Midbrain (tissue), 1 donor: ENCODE results near the gene SLC25A21.
"Not testable (repeated sequence)": the region's sequence is repeated elsewhere in the genome, so short reads cannot be mapped to it uniquely, and the experiment has no call there.

ENCODE experiments used
- DNase-seq: peaks from one replicate; lab custom pipeline; 2025; lab: John Stamatoyannopoulos, UW

Gene SLC25A21

DNA sequence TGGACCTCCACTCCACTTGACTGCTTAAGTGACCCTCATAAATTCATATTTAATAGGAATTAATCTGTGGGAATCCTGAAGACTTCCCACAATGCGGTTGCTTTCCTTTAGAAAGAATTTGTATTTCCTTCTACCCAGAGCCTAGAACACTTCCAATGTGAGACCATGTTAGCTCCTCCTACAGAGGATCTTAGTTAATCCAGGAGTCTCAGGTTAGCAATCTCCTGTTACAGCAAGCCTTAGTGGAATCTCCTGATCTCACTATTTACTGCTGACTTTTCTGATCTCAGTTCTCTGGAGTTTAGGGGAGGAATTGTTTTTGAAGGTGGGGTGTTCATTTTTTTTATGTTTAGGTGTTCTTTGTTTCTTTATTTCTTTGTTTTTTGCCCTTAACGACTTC is 186.0 kb downstream of the SLC25A21 start:
- DNase-seq = no peak

DNA sequence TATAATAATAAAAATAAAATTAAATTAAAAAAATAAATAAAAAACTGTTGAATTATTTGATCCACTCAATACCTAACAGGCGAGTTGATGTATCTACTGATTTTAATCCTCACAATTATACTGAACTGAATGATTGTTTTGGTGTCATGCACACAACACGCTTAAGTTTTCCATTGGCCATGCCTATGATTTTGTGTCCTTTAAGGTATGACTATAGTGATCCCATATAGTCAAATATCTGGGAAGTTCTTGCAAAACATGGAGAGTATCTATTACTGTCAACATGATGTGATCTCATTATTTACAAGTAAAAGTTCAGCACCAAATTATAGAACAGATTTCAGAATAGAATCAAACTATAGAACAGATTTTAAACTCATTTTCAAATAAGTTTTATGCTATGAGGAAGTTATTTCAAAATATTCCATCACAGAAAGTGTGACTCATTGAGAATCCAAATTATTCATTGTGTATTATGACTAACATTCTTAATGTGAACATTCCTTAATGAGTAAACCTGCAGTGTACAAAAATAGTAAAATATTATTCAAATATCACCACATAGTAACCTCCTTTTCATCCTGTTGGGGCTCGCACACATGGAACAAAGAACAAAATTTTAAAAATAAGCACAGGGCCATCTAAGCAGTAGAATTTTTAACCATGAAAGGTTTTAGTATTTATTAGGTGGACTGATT is 190.4 kb downstream of the SLC25A21 start:
- DNase-seq = no peak

GRCh38 chr14:36980413-36980812 is 192.0 kb downstream of the SLC25A21 start:
- DNase-seq = not testable (repeated sequence)

DNA sequence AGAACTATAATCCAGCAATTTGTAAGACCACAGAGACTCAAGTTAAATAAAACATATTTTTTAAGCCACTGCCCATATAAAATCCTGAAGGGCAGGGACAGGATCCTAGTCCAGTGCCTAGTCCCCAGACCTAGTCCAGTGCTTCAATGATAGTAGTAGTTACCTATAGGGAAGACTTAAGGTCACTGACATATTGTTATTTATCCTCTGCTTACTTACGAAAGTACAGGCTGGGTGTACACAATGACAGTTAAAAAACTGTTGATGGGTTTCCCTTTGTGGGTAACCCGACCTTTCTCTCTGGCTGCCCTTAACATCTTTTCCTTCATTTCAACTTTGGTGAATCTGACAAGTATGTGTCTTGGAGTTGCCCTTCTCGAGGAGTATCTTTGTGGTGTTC is 192.5 kb downstream of the SLC25A21 start:
- no peak for DNase-seq

- no peak for DNase-seq
Measured at GRCh38 chr14:36976571-36977023, 195.8 kb downstream of the SLC25A21 start.

GRCh38 chr14:36975834-36976233 is 196.6 kb downstream of the SLC25A21 start:
- no peak for DNase-seq

- DNase-seq = no peak
Measured at GRCh38 chr14:36974985-36975384, 197.4 kb downstream of the SLC25A21 start.

DNA sequence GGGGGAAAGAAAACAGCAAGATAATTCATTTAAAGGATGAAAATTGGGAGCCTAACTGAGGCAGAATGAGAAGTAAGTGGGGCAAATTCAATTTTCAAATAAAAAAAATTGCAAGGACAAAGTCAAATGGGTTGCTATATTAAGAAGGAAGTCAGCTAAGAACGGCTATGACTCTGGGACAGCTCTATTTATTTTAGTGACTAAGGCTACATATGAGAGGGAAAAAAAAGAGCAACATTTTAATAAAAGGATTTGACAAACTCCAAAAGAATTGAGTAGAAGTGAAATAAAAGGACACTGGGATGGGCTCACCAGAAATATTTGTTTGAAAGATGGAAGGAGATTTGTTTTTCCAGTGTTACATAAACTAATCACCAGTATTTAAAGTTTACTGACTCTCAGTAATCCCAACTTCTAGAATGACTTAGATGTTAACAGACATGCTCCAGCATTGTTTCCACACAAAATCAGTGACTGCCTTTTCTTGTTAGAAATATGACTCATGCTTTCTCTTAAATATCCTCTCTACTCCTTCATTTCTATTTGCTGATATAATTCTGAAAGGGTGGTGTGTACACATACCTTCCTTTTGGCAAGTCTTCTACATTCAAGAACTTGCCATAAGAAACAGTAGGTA is 198.5 kb downstream of the SLC25A21 start:
- DNase-seq = no peak

DNA sequence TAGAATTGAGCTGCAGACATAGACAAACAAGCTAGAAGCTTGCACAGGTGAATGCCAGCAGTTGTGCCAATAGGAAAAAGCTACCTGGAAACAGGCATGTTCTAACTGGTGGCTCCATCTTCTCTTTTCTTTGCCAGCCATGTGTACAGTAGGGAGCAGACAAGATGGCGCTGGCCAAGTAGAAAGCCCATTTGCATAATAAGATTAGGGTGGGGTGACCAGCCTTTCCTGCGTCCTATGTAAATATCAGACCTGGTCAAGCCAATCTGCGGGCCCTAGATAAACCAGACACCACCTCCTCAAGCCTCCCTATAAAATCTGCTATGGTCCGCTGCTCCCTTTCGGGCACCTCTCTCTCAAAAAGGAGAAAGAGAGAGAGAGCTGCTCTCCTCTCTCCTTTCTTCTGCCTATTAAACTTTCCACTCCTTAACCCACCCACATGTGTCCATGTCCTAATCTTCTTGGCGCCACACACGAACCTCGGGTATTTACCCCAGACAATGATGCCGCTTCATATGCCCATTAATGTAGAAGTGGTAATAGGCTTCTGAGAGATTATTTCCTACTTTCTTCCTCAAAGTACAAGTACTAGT is 201.0 kb downstream of the SLC25A21 start:
- no peak for DNase-seq

DNA sequence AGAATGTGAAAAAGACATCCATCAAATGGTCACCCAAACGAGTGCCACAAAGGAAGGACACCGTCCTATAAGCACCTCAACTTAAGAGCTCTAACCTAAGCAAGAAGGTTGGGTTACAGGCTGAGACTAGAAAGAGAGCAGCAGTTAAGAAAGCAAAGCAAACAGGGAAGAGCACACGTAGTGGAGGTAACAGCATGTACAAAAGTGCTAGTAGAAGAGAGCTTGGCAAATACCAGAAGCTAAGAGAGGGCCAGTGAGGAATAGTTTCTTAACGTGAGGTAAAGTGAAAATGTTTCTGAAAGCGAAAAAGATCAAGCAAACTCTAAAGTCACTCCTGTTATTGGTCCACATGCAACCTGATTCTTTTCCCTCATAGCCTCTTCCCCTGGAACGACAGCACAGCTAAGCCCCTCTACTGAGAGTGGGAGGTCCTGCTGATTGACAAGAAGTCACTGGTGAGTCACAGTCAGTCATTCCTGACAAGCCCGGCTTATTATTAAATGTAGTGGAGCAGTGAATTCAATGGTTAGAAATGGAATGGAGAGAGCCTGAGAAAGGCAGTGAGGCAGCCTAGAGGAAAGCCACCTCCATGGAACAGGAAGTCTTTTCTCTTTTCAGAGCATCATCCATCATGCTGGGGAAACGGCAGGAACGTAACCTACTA is 204.4 kb downstream of the SLC25A21 start:
- DNase-seq = no peak

DNA sequence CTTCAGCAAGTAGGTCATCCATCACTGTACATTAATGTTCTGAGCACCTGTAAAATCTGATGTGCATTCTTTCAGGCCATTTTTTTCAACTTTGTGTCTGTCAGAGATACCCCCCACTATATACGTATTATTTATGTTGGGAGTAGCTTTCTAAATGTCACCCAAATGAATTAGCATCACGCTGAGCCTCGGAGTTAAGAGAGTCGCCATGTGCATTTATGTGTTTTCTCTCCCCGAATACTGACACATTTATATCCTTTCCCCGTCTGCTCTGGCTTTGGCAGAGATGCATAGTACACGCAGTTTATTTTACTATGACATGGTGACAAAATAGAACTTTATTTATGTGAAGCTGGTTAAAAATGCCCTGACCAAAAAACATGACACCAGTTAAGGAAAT is 216.4 kb downstream of the SLC25A21 start:
- no peak for DNase-seq

GRCh38 chr14:36955376-36955775 is 217.0 kb downstream of the SLC25A21 start:
- no peak for DNase-seq

DNA sequence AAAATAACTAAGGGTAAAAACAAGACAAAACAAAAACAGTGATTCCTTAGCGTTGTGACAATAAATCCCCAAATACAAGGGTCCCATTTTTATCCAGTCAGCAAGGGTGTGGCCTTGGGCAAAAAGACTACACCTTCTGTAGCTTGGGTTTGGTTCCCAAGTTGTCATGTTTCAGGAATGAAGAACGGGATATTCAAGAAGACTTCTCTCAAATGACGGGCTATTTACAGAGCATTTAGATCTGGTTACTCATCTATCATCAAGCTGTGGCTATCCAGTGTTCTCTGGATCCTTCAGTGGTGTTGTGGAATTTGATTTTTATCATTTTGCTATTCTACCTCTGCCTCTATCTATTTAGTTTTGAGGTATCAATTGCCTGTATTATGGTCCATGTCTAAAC is 219.7 kb downstream of the SLC25A21 start:
- DNase-seq = no peak

- no peak for DNase-seq
Measured at GRCh38 chr14:36951380-36951911, 221.0 kb downstream of the SLC25A21 start.

DNA sequence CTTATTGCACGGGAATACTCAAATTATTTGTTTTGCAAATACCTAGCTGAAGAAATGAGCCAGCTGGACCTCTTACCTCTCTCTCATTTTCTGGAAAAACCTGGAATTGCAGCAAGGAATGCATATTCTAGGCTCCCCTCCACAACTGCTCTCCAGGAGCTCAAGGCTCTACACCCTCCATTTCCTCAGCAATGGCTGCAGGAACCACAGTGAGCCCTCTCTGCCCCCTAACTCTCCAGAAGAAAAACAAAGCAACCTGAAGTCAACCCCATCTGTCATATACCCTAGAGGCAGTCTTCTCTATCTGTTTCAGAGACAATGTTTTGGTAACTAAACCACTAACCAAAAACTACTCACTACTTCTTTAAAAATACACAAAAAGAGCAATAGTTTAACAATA is 221.6 kb downstream of the SLC25A21 start:
- no peak for DNase-seq

GRCh38 chr14:36949371-36949770 is 223.0 kb downstream of the SLC25A21 start:
- no peak for DNase-seq

- DNase-seq = no peak
Measured at GRCh38 chr14:36948157-36948859, 224.1 kb downstream of the SLC25A21 start.

- DNase-seq = no peak
Measured at GRCh38 chr14:36947362-36947761, 225.0 kb downstream of the SLC25A21 start.

DNA sequence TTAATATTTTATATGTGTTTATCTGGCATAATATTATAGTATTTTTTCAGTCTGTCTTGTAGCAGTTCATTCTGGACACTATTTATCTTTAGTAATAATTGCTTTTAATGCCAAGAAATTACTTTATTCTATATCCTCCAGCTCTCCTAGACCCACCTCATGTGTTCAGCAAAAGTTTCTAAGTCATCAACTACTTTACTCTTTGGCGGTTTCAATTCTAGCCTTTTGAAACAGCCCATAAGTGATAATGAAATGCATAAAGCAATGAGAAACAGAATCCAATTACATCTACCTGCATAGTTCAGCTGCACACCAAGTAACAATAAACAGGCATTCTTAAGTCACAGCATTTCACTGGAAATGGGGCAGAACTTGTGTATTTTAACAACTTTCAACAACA is 225.5 kb downstream of the SLC25A21 start:
- DNase-seq = no peak

DNA sequence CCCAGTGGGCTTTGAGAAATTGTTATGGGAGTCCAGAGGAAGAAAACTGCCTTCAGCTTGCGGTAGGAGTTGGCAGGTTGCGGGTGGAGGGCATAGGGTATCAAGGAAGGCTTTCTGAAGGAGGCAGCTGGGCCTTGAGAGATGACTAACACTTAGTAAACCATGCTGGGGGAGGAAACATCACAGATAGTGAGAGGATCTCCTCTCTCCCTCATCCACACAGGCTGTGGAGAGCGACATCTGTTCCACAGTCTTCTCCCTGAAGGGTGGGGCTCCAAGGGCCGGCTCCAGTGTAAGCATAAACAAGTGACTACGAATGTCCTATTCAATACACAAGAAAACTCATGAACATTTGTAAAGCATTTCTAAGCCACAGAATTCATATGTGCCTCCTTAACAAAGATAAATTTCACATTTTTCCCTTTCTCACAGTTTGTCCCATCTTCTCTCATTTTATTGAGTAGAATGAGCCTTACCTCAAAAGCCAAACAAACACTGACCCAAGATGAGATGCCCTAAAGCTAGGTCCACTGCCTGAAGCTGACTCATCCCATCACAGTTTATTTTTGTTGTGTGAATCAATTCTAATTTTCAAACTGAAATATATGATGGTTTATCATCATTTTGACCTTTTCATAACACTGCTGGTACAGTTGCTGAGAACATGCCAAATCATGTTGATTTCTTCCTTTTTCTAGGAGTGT is 227.9 kb downstream of the SLC25A21 start:
- DNase-seq = no peak

- DNase-seq = no peak
Measured at GRCh38 chr14:36942522-36943245, 229.7 kb downstream of the SLC25A21 start.
